GM11168 (cell line): ENCODE results near the gene ACTL7A.

Source experiments
- in situ Hi-C: fragments of 300-500 bp; cut with MboI; formaldehyde crosslinking; loops from one replicate; pipeline ENCODE4 v1.12.0; 2022; ENCODE audit warnings: low sequenced_read_pairs; ENCODE audit not compliant: unreplicated experiment

Gene ACTL7A

DNA sequence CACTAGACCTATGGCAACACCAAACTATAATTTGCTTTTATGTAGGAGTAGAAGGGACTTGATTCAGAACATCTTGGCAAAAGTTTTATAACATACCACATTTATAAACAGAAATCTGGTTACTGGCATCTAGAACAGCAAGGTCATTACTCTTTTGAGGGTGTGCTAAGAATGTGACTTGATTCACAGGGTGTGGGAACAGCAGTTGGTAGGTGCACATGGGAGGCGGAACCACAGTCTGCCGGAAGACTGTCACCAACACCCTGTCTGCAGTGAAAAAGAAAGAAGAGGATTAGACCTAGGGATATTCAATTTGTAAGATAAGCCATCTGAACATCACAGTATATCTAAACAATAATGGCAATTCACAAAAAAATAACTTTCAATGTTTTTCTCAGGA lies 48.8 kb downstream of the ACTL7A start:
- in situ Hi-C loops, result no loop called here

DNA sequence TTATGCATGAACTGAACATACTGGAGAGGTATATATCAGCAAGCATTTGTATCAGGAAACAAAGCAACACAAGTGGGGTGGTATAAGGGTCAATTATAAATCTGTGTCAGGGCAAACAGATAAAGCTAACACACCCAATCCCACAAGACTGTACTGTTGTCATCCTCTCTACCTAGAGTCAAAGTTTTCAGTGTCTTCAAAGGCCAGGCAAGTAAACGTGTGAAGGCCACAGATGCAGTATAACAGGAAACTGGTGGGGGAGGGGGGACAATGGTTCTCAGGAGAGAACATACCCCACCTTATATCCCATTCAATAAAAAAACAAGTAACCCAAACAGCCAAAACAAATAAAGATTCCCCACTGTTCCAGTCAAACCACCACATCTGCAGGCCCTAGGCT lies 49.8 kb downstream of the ACTL7A start:
- in situ Hi-C loops, result no loop called here
